Subcutaneous adipose tissue (tissue), 4 donors: ENCODE results near the gene DNAH5. TPM values are rescaled to one million over a fixed set of nuclear protein-coding genes. Genes with fewer than 3 reads are reported as not detected.

Experiments used
- CTCF ChIP-seq: fragments of 450-650 bp; IDR thresholded peaks from one replicate; pipeline ENCODE4 v1.5.1; 2016; ENCODE audit warnings: low read depth, mild to moderate bottlenecking, control low read depth, antibody characterized with exemption, moderate library complexity
- total RNA-seq, 4 donors: library from RNA; depleted of rRNA; stranded (reverse); fragments of >200 nt; gene quantifications; one replicate each; pipeline ENCODE4 v1.1.0, GENCODE V29; 2016

DNAH5 gene
- total RNA-seq, 4 donors from 2014 or later, result under 0.01 to 1.1 (median 0.19) TPM

- no peak for TF ChIP-seq CTCF
These were observed 300.8 kb downstream of the DNAH5 start for GRCh38 chr5:13643734-13644133.

GRCh38 chr5:13643196-13643595 is 301.3 kb downstream of the DNAH5 start:
- no peak for TF ChIP-seq CTCF

Other genes starting within 250 kb of the DNAH5 start
- gene TRIO, start 198.7 kb upstream of the DNAH5 start, total RNA-seq, result 100 to 1,000 TPM; 193 to 238 (median 212) TPM